WTC11 (cell line): ENCODE results near the gene ALK.

Experiments
- GRHL2 ChIP-seq: fragments of 250-450 bp; sonication (Bioruptor Pico); IDR thresholded peaks from 2 replicates; pipeline ENCODE4 v1.8.0; 2022; ENCODE audit warnings: mild to moderate bottlenecking, moderate library complexity; ENCODE audit not compliant: insufficient replicate concordance, severe bottlenecking
- GTF2I ChIP-seq: fragments of 250-450 bp; sonication (Bioruptor Pico); conservative IDR thresholded peaks from 2 replicates; pipeline ENCODE4 v1.4.0; 2021; ENCODE audit warnings: mild to moderate bottlenecking
- IRF2 ChIP-seq: sonication (generic); formaldehyde crosslinking; IDR thresholded peaks from 2 replicates; pipeline ENCODE4 v1.8.0; 2022; ENCODE audit warnings: low read depth, missing genetic modification reagents, borderline replicate concordance
- KAT7 ChIP-seq: sonication (generic); formaldehyde crosslinking; IDR thresholded peaks from 2 replicates; pipeline ENCODE4 v1.8.1; 2023; ENCODE audit warnings: missing genetic modification reagents, mild to moderate bottlenecking, borderline replicate concordance
- PRRX2 ChIP-seq: fragments of 250-450 bp; sonication (Bioruptor Pico); IDR thresholded peaks from 2 replicates; pipeline ENCODE4 v1.8.0; 2021; ENCODE audit warnings: mild to moderate bottlenecking
- TCF7 ChIP-seq: sonication (generic); formaldehyde crosslinking; IDR thresholded peaks from 2 replicates; pipeline ENCODE4 v1.8.0; 2022; ENCODE audit warnings: mild to moderate bottlenecking, low read depth, missing genetic modification reagents, moderate library complexity
- TEAD4 ChIP-seq: sonication (generic); formaldehyde crosslinking; IDR thresholded peaks from 2 replicates; pipeline ENCODE4 v1.8.0; 2022; ENCODE audit warnings: mild to moderate bottlenecking, missing genetic modification reagents
- TP53 ChIP-seq: sonication (generic); formaldehyde crosslinking; IDR thresholded peaks from 2 replicates; pipeline ENCODE4 v1.8.1; 2023; ENCODE audit warnings: mild to moderate bottlenecking, missing genetic modification reagents
- ZNF121 ChIP-seq: sonication (generic); formaldehyde crosslinking; IDR thresholded peaks from 2 replicates; pipeline ENCODE4 v1.8.0; 2023; ENCODE audit warnings: missing genetic modification reagents
- ZNF138 ChIP-seq: sonication (generic); formaldehyde crosslinking; conservative IDR thresholded peaks from 2 replicates; pipeline ENCODE4 v1.8.1; 2022; ENCODE audit warnings: mild to moderate bottlenecking, moderate library complexity, missing genetic modification reagents
- TF ChIP-seq, protein P1 (sequence below): sonication (generic); formaldehyde crosslinking; IDR thresholded peaks from 2 replicates; pipeline ENCODE4 v1.8.1; 2023; ENCODE audit warnings: mild to moderate bottlenecking, missing genetic modification reagents
- TF ChIP-seq, protein P2 (sequence below): fragments of 200-600 bp; IDR thresholded peaks from 2 replicates; pipeline ENCODE4 v1.8.0; 2022; ENCODE audit warnings: antibody characterized with exemption
- TF ChIP-seq, protein P3 (sequence below): sonication (generic); formaldehyde crosslinking; IDR thresholded peaks from 2 replicates; pipeline ENCODE4 v1.8.1; 2023; ENCODE audit warnings: mild to moderate bottlenecking, missing genetic modification reagents, borderline replicate concordance
- TF ChIP-seq, protein P4 (sequence below): sonication (generic); formaldehyde crosslinking; IDR thresholded peaks from 2 replicates; pipeline ENCODE4 v1.8.1; 2023; ENCODE audit warnings: mild to moderate bottlenecking, missing genetic modification reagents, moderate library complexity

DNA sequence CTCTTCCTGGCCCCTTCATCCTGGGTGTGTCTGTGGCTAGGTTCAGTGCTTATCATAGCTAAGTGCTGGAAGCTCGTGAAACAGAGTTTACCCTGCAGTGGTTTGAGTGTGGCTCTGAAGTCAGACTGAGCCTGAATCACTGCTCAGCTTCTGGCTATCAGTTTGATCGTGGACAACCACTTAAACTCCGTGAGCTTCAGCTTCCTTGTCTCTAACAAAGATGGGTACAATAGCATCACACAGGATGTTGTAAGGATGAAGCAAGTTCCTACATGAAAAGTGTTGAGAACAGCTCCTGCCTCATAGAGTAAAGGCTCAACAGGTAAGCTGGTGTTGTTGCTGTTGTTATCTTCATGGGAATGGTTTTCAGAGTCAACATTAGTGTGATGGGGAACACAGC lies 595.8 kb downstream of the ALK start:
- TF ChIP-seq, protein P1, sequence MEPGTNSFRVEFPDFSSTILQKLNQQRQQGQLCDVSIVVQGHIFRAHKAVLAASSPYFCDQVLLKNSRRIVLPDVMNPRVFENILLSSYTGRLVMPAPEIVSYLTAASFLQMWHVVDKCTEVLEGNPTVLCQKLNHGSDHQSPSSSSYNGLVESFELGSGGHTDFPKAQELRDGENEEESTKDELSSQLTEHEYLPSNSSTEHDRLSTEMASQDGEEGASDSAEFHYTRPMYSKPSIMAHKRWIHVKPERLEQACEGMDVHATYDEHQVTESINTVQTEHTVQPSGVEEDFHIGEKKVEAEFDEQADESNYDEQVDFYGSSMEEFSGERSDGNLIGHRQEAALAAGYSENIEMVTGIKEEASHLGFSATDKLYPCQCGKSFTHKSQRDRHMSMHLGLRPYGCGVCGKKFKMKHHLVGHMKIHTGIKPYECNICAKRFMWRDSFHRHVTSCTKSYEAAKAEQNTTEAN, result no peak
- TF ChIP-seq, protein P2, sequence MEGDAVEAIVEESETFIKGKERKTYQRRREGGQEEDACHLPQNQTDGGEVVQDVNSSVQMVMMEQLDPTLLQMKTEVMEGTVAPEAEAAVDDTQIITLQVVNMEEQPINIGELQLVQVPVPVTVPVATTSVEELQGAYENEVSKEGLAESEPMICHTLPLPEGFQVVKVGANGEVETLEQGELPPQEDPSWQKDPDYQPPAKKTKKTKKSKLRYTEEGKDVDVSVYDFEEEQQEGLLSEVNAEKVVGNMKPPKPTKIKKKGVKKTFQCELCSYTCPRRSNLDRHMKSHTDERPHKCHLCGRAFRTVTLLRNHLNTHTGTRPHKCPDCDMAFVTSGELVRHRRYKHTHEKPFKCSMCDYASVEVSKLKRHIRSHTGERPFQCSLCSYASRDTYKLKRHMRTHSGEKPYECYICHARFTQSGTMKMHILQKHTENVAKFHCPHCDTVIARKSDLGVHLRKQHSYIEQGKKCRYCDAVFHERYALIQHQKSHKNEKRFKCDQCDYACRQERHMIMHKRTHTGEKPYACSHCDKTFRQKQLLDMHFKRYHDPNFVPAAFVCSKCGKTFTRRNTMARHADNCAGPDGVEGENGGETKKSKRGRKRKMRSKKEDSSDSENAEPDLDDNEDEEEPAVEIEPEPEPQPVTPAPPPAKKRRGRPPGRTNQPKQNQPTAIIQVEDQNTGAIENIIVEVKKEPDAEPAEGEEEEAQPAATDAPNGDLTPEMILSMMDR, result no peak
- no peak for TF ChIP-seq PRRX2
- TF ChIP-seq ZNF121 (CRISPR knock-in tag), result no peak
- TF ChIP-seq GRHL2 (CRISPR knock-in tag), result no peak
- TF ChIP-seq TP53 (CRISPR knock-in tag), result no peak
- TF ChIP-seq KAT7 (CRISPR knock-in tag), result no peak
- no peak for TF ChIP-seq TEAD4
- no peak for TF ChIP-seq TCF7
- no peak for TF ChIP-seq ZNF138
- no peak for TF ChIP-seq IRF2 (CRISPR knock-in tag)
- TF ChIP-seq, protein P3, sequence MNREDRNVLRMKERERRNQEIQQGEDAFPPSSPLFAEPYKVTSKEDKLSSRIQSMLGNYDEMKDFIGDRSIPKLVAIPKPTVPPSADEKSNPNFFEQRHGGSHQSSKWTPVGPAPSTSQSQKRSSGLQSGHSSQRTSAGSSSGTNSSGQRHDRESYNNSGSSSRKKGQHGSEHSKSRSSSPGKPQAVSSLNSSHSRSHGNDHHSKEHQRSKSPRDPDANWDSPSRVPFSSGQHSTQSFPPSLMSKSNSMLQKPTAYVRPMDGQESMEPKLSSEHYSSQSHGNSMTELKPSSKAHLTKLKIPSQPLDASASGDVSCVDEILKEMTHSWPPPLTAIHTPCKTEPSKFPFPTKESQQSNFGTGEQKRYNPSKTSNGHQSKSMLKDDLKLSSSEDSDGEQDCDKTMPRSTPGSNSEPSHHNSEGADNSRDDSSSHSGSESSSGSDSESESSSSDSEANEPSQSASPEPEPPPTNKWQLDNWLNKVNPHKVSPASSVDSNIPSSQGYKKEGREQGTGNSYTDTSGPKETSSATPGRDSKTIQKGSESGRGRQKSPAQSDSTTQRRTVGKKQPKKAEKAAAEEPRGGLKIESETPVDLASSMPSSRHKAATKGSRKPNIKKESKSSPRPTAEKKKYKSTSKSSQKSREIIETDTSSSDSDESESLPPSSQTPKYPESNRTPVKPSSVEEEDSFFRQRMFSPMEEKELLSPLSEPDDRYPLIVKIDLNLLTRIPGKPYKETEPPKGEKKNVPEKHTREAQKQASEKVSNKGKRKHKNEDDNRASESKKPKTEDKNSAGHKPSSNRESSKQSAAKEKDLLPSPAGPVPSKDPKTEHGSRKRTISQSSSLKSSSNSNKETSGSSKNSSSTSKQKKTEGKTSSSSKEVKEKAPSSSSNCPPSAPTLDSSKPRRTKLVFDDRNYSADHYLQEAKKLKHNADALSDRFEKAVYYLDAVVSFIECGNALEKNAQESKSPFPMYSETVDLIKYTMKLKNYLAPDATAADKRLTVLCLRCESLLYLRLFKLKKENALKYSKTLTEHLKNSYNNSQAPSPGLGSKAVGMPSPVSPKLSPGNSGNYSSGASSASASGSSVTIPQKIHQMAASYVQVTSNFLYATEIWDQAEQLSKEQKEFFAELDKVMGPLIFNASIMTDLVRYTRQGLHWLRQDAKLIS, result no peak
- no peak for TF ChIP-seq GTF2I (CRISPR knock-in tag)
- TF ChIP-seq, protein P4, sequence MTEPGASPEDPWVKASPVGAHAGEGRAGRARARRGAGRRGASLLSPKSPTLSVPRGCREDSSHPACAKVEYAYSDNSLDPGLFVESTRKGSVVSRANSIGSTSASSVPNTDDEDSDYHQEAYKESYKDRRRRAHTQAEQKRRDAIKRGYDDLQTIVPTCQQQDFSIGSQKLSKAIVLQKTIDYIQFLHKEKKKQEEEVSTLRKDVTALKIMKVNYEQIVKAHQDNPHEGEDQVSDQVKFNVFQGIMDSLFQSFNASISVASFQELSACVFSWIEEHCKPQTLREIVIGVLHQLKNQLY (CRISPR knock-in tag), result no peak
